GM23338 (cell line): ENCODE measurements around the gene CA12. TPM values are rescaled to one million over a fixed set of nuclear protein-coding genes. Genes with fewer than 3 reads are reported as not detected.
"Not testable (repeated sequence)": the region's sequence is repeated elsewhere in the genome, so short reads cannot be mapped to it uniquely, and the experiment has no call there.

Source experiments
- ATAC-seq: fragments of 200-7000 bp; cut with Tn5 transposase; 3 replicates; pipeline ENCODE4 v1.9.1; 2020
- DNase-seq: peaks from one replicate; pipeline ENCODE4 v3.0.0-alpha.2; 2015; ENCODE audit warnings: low spot score
- H2AFZ ChIP-seq: fragments of 200-600 bp; sonication (generic); 2 replicates; pipeline ENCODE4 v1.8.0; 2016; ENCODE audit warnings: antibody characterized with exemption, mild to moderate bottlenecking, moderate library complexity
- H3F3A ChIP-seq: fragments of 200-600 bp; sonication (generic); replicated peaks from 2 replicates; pipeline ENCODE4 v1.8.0; 2017; ENCODE audit warnings: antibody characterized with exemption, mixed run types, low read depth
- H3K27ac ChIP-seq: fragments of 200-600 bp; sonication (generic); 2 replicates; pipeline ENCODE4 v1.6.1; 2016; ENCODE audit warnings: low read depth
- H3K27me3 ChIP-seq: fragments of 200-600 bp; sonication (generic); 2 replicates; pipeline ENCODE4 v1.8.0; 2016; ENCODE audit warnings: mild to moderate bottlenecking, mixed run types, moderate library complexity; ENCODE audit not compliant: insufficient read depth
- H3K36me3 ChIP-seq: fragments of 200-600 bp; sonication (generic); 2 replicates; pipeline ENCODE4 v1.8.0; 2016; ENCODE audit warnings: mild to moderate bottlenecking; ENCODE audit not compliant: insufficient read depth
- H3K4me1 ChIP-seq: fragments of 200-600 bp; sonication (generic); 2 replicates; pipeline ENCODE4 v1.8.0; 2016; ENCODE audit warnings: mild to moderate bottlenecking, moderate library complexity; ENCODE audit not compliant: insufficient read depth
- H3K4me2 ChIP-seq: fragments of 200-600 bp; sonication (generic); 2 replicates; pipeline ENCODE4 v1.7.1; 2017; ENCODE audit warnings: mixed run types
- H3K4me3 ChIP-seq: fragments of 200-600 bp; sonication (generic); 2 replicates; pipeline ENCODE4 v1.6.1; 2016; ENCODE audit warnings: mixed run types
- H3K79me2 ChIP-seq: fragments of 200-600 bp; sonication (generic); replicated peaks from 2 replicates; pipeline ENCODE4 v1.8.0; 2017; ENCODE audit warnings: mild to moderate bottlenecking; ENCODE audit not compliant: insufficient read depth
- H3K9me2 ChIP-seq: fragments of 200-600 bp; sonication (generic); 2 replicates; pipeline ENCODE4 v1.8.0; 2017; ENCODE audit not compliant: insufficient read depth
- H4K20me1 ChIP-seq: fragments of 200-600 bp; sonication (generic); replicated peaks from 2 replicates; pipeline ENCODE4 v1.8.0; 2017; ENCODE audit warnings: mild to moderate bottlenecking; ENCODE audit not compliant: insufficient read depth
- H3K27ac Mint-ChIP-seq: 2 replicates; pipeline ENCODE4 v1.8.0; 2020; ENCODE audit warnings: inconsistent platforms, mild to moderate bottlenecking, moderate library complexity, mixed read lengths
- H3K27me3 Mint-ChIP-seq: 3 replicates; pipeline ENCODE4 v1.8.0; 2022; ENCODE audit warnings: low read depth, mild to moderate bottlenecking, moderate library complexity, mixed read lengths, inconsistent platforms; ENCODE audit not compliant: insufficient read depth, poor library complexity
- H3K36me3 Mint-ChIP-seq: 3 replicates; pipeline ENCODE4 v1.8.0; 2021; ENCODE audit warnings: low read depth, mild to moderate bottlenecking, inconsistent platforms, moderate library complexity, mixed read lengths
- H3K4me1 Mint-ChIP-seq: 3 replicates; pipeline ENCODE4 v1.8.0; 2020; ENCODE audit warnings: mild to moderate bottlenecking, inconsistent platforms, mixed read lengths
- H3K4me3 Mint-ChIP-seq: 3 replicates; pipeline ENCODE4 v1.8.0; 2021; ENCODE audit warnings: moderate library complexity, mild to moderate bottlenecking, inconsistent platforms, mixed read lengths
- H3K9me3 Mint-ChIP-seq: 3 replicates; pipeline ENCODE4 v1.8.0; 2020; ENCODE audit warnings: moderate library complexity, mild to moderate bottlenecking, inconsistent platforms, mixed read lengths
- EZH2 ChIP-seq: fragments of 200-600 bp; sonication (generic); IDR thresholded peaks from one replicate; pipeline ENCODE4 v1.8.0; 2017; ENCODE audit warnings: antibody characterized with exemption, mild to moderate bottlenecking, low read depth; ENCODE audit not compliant: unreplicated experiment
- EZH2phosphoT487 ChIP-seq: fragments of 200-600 bp; sonication (generic); IDR thresholded peaks from one replicate; pipeline ENCODE4 v1.8.1; 2018; ENCODE audit warnings: antibody characterized with exemption; ENCODE audit not compliant: unreplicated experiment
- ZNF331 ChIP-seq: fragments of 250-450 bp; sonication (Bioruptor Pico); IDR thresholded peaks from 2 replicates; pipeline ENCODE4 v1.5.0; 2020; ENCODE audit warnings: low read depth, mild to moderate bottlenecking, moderate library complexity
- polyA plus RNA-seq: library from polyadenylated mRNA; unstranded; fragments of >200 nt; fragmentation: Nextera tagmentation; extraction: Ambion mirVana; gene quantifications from 2 replicates; pipeline ENCODE4 v1.2.1, GENCODE V29; 2016
- total RNA-seq: library from RNA; depleted of rRNA; stranded (reverse); fragments of >200 nt; shearing (Covaris generic); gene quantifications from 2 replicates; pipeline ENCODE4 v1.2.3, GENCODE V29; 2014
- TF ChIP-seq, protein P1 (sequence below): IDR thresholded peaks from one replicate; pipeline ENCODE4 v1.6.1; 2018; ENCODE audit warnings: antibody characterized with exemption; ENCODE audit not compliant: unreplicated experiment
- TF ChIP-seq, protein P2 (sequence below): IDR thresholded peaks from 2 replicates; pipeline ENCODE4 v1.6.1; 2016; ENCODE audit warnings: antibody characterized with exemption

Gene CA12
- total and polyA plus RNA-seq, 2 experiments from 2014 or later, result 2.9 to 5.2 TPM

GRCh38 chr15:63322541-63322940 lies 59.1 kb downstream of the CA12 start (continued):
- TF ChIP-seq, protein P1, sequence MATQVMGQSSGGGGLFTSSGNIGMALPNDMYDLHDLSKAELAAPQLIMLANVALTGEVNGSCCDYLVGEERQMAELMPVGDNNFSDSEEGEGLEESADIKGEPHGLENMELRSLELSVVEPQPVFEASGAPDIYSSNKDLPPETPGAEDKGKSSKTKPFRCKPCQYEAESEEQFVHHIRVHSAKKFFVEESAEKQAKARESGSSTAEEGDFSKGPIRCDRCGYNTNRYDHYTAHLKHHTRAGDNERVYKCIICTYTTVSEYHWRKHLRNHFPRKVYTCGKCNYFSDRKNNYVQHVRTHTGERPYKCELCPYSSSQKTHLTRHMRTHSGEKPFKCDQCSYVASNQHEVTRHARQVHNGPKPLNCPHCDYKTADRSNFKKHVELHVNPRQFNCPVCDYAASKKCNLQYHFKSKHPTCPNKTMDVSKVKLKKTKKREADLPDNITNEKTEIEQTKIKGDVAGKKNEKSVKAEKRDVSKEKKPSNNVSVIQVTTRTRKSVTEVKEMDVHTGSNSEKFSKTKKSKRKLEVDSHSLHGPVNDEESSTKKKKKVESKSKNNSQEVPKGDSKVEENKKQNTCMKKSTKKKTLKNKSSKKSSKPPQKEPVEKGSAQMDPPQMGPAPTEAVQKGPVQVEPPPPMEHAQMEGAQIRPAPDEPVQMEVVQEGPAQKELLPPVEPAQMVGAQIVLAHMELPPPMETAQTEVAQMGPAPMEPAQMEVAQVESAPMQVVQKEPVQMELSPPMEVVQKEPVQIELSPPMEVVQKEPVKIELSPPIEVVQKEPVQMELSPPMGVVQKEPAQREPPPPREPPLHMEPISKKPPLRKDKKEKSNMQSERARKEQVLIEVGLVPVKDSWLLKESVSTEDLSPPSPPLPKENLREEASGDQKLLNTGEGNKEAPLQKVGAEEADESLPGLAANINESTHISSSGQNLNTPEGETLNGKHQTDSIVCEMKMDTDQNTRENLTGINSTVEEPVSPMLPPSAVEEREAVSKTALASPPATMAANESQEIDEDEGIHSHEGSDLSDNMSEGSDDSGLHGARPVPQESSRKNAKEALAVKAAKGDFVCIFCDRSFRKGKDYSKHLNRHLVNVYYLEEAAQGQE, result no peak
- TF ChIP-seq EZH2phosphoT487 (no peak), EZH2 (no peak), ZNF331 (no peak)
- TF ChIP-seq, protein P2, sequence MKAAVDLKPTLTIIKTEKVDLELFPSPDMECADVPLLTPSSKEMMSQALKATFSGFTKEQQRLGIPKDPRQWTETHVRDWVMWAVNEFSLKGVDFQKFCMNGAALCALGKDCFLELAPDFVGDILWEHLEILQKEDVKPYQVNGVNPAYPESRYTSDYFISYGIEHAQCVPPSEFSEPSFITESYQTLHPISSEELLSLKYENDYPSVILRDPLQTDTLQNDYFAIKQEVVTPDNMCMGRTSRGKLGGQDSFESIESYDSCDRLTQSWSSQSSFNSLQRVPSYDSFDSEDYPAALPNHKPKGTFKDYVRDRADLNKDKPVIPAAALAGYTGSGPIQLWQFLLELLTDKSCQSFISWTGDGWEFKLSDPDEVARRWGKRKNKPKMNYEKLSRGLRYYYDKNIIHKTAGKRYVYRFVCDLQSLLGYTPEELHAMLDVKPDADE, result no peak

DNA sequence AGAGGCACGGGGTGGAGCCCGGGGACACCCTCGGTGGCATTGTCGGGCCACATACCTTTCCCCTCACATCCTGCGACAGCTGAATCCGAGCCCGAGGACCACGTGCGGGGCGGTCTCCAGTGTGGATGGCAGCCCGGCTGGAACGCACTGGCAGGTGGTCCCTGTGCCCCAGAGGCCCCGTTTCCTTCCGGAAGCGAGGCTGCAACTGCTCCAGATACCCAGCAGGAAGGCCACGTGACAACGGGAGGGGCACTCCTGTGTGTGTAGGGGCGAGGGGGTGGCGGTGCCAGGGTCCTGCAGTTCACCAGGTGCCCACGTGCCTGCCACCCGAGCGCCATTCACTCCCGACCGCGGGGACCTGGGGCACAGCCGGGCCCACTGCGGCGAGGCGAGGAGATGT lies 60.2 kb downstream of the CA12 start:
- Mint-ChIP-seq H3K4me3 (no peak overlapping the region), H3K9me3 (no peaks in the 10 kb centered on the region), H3K36me3 (no peaks in the 10 kb centered on the region), H3K27me3 (peaks cover 6% of the 10 kb centered on the region), H3K27ac (no peak overlapping the region), H3K4me1 (peaks cover 20% of the 10 kb centered on the region)
- H3K36me3 ChIP-seq, result no peaks in the 10 kb centered on the region
- 0 out of 2 replicates have a peak, but pooled peaks cover 3% of the 10 kb centered on the region for H3K9me2 ChIP-seq
- H3K4me3 ChIP-seq, result no peak overlapping the region
- ATAC-seq (no peak), DNase-seq (no peak)
- peaks cover 21% of the 10 kb centered on the region for H3K4me1 ChIP-seq
- no peak overlapping the region for H2AFZ ChIP-seq
- H3F3A ChIP-seq, result no peaks in the 10 kb centered on the region
- H3K27ac ChIP-seq, result no peak overlapping the region
- H3K27me3 ChIP-seq, result no peaks in the 10 kb centered on the region
- H3K79me2 ChIP-seq, result no peaks in the 10 kb centered on the region
- H3K4me2 ChIP-seq, result no peak overlapping the region
- no peaks in the 10 kb centered on the region for H4K20me1 ChIP-seq
- TF ChIP-seq, protein P2, result no peak
- TF ChIP-seq ZNF331 (no peak), EZH2 (no peak), EZH2phosphoT487 (no peak)

DNA sequence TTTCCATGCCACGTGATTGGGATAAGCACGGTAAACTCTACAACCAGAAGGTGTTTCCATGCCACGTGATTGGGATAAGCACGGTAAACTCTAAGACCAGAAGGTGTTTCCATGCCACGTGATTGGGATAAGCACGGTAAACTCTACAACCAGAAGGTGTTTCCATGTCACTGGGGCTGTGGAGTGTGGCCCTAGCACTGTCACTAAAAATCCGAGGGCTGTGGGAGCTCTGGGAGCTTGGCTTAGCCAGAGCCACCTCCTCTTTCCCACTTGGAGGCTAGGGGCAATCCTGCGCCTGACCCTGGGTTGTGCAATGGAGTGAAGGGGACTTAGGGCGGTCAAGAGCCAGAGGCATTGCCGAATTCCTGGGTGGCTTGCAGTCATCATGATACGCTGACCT lies 60.7 kb downstream of the CA12 start:
- H3K9me2 ChIP-seq, H3K27ac Mint-ChIP-seq, H3K79me2 ChIP-seq, H3K27me3 Mint-ChIP-seq, H3K36me3 ChIP-seq, H3K27me3 ChIP-seq, H3K27ac ChIP-seq, H3K4me3 Mint-ChIP-seq, H2AFZ ChIP-seq, H3K4me3 ChIP-seq, H3K36me3 Mint-ChIP-seq, H4K20me1 ChIP-seq, H3K9me3 Mint-ChIP-seq, H3F3A ChIP-seq, DNase-seq, ATAC-seq, H3K4me2 ChIP-seq: not testable (repeated sequence)
- H3K4me1 Mint-ChIP-seq, result peaks cover 25% of the 10 kb centered on the region
- H3K4me1 ChIP-seq, result peaks cover 26% of the 10 kb centered on the region

- not testable (repeated sequence) for H2AFZ ChIP-seq, H3K4me2 ChIP-seq, H3K4me3 ChIP-seq, H3K27me3 Mint-ChIP-seq, DNase-seq, H3K36me3 ChIP-seq, H3K27me3 ChIP-seq, H3K4me3 Mint-ChIP-seq, H3K27ac Mint-ChIP-seq, H3K9me2 ChIP-seq, H3K27ac ChIP-seq, ATAC-seq, H3F3A ChIP-seq, H3K9me3 Mint-ChIP-seq, H3K79me2 ChIP-seq, H3K36me3 Mint-ChIP-seq, H4K20me1 ChIP-seq
- H3K4me1 ChIP-seq, result peaks cover 28% of the 10 kb centered on the region
- H3K4me1 Mint-ChIP-seq, result peaks cover 28% of the 10 kb centered on the region
These were observed 61.2 kb downstream of the CA12 start for GRCh38 chr15:63320446-63320845.
